Activated CD4-positive, alpha-beta T cell treated with anti-CD3 and anti-CD28 coated beads for 1 hour (primary cell): Measurements from ENCODE around the gene MGAT4D.
"Not testable (repeated sequence)": the region's sequence is repeated elsewhere in the genome, so short reads cannot be mapped to it uniquely, and the experiment has no call there.

Experiments
- DNase-seq: peaks from one replicate; pipeline ENCODE4 v3.0.0-alpha.2; 2020

MGAT4D gene

DNA sequence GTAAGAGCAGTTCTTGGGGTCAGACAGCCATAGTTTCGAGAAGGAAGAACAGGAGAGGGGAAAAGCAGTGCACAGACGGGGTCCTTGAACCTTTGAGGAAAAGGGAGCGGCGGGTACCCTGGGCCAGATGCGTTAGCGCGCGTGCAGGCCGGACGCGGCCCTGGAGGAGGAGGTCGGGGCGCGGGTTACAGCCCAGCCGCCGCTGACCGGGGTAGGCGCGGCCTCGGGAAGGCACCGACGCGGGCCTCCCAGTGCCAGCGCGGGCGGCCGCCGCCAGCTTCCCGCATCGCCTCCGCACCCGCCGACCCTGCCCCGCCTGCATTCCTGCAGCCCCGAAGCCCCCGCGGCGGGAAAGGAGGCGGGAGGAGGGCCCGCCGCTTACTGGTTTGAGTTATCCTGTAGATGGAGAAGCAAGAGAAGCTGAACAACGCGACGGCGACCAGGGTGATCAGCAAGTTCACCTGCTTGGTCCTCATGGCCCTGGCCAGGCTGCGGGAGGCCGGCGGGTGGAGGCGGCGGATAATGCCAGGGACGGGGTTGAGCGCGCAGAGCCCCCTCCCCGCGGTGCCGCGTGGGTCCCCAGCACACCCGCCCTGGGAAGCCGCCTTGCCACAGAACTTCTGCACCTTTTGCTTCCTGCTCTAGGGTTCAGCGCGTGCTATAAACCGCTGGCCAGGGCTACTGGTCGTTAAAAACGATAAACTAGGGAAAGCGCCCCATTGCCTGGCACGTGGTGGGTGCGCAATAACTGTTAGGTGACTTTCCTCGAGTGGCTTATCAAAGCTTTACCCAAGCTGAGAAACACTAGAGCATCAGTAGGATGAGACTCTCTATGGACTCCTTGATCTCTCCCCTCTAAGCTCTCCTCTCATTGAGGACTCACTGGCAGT lies at the start of gene MGAT4D:
TSS of gene MGAT4D (minus strand) at position 547 of the 890 bp plus-strand sequence. CDS start at position 476, 71 bp downstream.
- DNase-seq = no peak

DNA sequence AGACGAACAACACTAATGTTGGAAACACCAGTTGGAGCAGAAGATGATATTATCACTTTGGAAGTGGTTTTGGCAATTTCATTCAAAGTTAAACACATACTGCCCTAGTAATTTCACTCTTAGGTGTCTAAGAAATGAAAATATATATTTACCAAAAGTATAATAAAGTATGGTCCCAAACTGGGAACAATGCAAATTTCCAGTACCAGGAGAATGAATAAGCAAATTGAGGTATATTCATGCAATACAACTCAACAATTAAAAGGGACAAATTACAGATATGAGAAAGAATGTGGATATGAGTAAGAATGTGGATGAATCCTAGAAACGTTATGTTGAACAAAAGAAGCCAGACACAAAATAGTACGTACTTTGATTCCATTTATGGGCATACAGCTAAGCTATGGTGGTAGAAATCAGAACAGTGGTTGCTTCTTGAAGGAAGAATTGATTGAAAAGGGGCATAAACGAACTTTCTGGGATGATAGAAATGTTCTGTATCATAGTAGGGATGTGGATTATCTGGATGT lies 35.9 kb upstream of the MGAT4D start:
- DNase-seq = no peak

DNA sequence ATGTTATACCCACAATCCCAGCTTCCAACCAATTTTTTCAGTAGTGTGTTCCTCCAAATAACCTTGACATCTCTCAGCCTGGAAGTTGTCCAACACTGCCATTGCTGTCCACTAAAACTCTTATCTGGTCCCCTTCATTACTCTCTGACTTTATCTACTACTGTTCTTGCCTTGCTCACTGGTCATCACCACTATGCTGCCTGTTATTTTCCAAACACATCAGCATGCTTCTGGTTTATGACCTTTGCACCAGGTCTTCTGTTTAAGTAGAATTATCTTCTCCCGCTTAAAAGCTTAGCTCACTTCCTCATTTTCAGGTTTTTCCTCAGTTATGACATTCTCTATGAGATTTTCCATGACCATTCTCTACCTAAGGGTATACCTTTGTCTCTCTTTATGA lies 31.3 kb upstream of the MGAT4D start:
- DNase-seq = no peak

DNA sequence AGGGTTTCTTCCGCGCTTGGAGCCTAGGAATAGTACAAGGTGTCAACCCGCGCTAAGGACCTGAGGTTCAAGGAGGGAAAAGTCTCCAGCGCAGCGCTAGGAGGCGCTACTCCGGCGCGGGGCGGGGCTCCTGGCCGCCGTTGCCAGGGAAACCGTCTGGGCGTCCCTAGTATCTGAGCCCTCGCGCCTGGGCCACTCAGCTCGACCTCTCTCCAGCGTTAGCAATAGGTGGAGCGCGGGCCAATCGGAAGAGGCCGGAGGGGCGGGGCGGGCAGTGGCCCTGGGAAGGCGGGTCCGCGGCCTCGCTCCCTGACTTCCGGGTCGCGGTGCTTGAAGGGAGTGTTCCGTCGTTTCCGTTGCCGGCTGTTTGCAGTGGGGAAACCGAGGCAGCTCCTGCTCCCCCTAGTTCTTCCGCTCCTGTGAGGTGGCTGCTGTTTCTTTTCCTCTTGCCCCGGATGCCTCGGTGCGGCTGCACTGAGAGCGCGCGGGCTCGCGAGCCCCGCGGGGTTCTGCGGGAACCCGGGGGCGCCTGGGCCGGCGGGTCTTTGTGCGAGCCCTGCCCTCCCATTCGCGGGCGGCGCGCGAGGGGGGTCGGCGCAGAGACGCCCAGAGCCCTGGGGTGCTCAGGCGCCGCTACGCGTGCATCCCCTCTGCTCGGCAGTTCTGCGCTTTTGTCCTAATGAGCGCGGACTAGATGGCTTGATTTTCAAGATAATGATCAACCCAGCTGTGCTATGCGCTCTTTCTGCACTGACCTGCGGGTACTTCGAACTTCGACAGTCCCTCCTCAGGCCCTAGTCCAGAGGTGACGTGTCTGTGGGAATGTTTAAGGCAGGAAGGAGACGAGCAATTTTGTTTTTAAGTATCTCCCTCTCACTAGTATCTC lies 26.0 kb upstream of the MGAT4D start, which contains the start of gene ELMOD2:
TSS of gene ELMOD2 (plus strand) at position 312 of the 886 bp plus-strand sequence. CDS start 1,261 bp downstream, outside the sequence.
- peak; percentile 95 for DNase-seq

DNA sequence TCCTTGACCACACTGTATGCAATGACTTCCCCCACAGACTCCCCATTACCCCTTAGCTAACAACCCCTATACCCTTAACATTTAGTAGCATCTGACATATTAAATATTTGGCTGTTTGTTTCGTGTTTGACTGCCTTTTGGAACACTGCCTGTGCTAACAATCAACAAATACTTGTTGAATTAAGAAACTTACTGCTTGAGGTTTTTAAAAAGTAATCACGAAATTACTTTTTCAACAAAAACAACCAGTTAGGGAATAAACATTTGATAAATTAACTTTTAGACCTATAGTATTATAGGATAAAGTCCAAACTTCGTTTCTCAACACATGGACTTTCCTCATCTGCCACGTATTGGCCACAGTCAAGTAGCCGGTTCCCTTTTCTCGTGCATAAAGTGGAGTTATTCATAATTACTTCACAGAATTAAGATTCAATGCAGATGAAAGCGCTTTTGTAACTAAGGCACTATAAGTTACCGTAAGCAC lies 25.3 kb upstream of the MGAT4D start:
- DNase-seq = no peak

DNA sequence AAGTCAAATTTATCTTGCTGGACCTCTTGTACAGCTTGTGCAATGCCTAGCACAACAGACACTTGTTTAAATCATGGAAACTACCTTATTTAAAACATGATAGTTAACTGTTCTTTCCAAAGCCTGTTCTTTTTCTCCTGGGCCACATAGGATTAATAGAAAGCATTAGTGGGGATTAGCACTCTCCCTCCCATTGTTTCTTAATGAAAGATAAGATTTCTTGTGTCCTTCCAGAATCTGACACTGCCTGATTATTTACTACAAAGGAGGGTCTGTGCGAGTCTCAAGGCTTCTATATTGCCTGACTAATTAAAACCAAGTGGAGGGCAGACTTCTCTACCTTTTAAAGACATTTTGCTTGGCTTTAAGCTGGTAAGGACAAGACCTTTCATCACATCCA lies 17.3 kb upstream of the MGAT4D start:
- DNase-seq = no peak

DNA sequence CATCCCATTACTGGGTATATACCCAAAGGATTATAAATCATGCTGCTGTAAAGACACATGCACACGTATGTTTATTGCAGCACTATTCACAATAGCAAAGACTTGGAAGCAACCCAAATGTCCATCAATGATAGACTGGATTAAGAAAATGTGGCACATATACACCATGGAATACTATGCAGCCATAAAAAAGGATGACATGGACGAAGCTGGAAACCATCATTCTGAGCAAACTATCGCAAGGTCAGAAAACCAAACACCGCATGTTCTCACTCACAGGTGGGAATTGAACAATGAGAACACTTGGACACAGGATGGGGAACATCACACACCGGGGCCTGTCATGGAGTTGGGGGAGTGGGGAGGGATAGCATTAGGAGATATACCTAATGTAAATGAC lies 15.7 kb upstream of the MGAT4D start:
- DNase-seq = not testable (repeated sequence)

DNA sequence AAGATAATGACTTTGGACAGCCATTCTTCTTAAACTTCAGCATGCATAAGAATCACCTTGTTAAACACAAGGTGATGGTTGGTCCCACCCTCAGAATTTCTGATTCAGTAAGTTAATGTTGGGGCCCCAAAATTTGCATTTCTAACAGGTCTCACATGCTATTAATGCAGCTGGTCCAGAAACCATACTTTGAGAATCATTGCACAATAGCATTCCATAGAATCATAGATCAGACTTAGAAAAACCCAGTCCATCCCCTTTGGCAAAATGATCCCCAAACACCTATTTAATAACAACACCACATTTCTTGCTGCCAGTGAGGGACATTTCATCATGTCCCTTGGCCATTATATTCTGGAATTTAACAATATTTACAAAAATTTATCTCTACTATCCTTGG lies 6.2 kb upstream of the MGAT4D start:
- no peak for DNase-seq

DNA sequence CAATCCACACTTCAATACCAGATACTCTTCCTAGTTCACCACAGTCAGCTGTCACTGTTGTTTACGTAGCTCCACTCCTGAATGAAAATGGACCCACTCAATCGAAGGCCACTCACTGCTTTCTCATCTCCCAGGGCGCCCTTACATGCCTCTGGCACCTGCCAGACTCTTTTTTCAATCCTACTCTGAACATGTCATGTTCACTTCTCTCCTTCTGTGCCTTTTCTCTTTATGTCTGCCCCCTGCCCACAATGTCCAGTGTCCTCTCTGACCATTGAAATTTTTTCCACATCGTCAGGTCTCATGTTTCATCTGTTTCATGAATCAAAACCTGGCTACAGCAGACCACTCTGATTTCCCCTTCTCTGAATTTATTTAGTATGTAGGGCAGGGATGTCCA lies 1.3 kb upstream of the MGAT4D start:
- no peak for DNase-seq

DNA sequence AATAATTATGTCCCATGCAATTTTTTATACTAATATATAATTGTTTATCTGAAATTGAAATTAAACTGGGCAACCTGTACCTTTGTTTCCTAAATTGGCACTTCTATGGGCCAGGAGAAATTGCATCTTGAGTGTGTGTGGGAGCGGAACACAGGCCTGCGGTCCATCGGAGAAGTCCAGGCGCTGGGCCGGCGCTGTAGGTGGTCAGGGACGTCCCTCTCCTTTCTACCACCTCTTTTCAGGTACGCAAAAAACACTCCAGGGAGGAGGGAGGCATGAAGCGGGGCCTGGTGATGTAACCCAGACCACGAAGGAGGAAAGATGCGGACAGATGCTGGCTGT lies 717 bp downstream of the MGAT4D start:
- DNase-seq = no peak

DNA sequence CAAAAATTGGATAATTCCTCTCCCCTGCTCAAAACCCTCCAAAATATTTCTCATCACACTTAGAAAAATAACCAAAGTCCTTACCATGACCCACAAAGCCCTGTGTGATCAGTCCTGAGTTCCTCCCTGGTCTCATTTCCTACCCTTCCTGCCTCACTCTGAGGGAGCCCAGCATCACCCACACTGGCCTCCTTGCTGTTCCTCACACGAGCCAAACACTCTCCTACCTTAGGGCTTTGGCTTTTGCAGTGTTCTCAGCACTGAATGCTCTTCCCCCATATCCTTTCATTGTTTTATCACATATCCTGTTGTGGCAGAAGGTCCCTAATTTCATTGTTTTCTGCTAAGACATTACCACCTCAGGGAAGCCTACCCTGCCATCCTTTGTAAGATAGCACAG lies 12.2 kb downstream of the MGAT4D start:
- DNase-seq = no peak

DNA sequence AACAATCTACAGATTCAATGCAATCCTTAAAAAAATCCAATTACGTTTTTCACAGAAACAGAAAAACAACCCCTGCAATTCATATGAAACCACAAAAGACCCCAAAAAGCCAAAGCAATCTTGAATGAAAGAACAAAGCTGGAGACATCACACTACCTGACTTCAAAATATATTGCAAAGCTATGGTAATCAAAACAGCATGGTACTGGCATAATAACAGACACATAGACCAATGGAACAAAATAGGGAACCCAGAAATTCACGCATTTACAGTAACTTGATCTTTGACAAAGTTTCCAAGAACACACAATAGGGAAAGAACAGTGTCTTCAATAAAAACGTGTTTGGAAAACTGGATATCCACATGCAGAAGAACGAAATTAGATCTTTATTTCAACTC lies 14.6 kb downstream of the MGAT4D start:
- DNase-seq = no peak

DNA sequence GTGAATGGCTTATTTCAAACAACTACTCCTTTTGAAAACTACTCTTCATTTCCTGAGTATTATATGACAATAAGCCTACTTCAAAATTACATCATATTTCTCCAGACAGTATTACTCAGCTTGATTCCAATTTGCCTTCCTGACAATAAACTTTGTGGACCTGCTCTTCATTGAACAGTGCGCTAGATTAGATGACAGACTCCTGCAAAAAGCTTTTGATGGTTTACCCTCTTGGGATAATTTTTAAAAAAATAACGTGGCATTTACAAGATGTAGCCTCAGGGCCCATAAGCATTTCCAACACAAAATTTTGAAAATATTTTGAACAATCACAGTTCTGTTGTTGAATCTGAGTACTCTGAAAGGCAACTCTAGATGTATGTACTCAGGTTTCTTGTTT lies 25.9 kb downstream of the MGAT4D start:
- no peak for DNase-seq

DNA sequence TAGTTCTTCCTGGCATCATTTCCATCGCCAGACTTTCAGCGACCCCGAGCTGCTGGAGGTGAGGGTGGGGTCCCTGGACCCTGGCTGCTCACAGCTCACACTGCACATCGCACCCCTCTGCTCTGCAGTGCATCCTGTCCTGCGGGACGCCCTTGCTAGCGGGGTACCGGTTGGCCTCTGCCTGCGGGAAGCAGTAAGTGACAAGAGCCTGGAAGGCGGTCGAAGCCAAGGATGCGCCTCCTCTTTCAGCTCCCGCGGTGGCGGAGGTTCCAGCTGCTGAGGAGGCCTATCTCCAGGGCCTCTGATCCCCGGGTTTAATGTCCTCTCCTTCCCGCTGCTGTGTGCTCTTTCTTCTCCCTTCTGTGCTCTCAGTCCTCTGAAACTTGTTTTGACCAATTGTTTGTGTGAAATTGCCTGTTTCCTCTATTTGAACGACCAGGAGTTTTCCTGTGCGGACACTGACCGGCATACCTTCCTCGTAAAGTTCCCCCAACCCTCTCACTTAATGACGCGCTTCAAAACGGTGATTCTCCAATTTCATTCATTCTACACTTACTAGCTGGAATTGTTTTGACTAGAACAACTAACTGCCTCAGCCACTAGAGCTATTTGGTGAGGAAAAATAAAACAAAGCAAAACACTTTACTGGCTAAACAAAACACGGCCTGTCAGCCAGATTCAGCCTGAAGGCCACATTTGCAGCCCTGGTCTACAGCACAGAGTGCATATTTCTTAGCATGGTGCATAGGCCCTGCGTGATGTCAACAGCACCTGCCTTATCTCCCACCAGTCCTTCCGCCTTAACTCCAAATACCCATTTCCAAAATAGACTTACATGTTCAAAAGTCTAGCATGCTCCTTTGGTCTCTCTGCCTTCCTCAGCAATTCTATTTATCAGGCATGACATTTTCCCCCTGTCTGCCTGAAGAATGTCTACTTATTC lies 28.0 kb downstream of the MGAT4D start:
- no peak for DNase-seq

DNA sequence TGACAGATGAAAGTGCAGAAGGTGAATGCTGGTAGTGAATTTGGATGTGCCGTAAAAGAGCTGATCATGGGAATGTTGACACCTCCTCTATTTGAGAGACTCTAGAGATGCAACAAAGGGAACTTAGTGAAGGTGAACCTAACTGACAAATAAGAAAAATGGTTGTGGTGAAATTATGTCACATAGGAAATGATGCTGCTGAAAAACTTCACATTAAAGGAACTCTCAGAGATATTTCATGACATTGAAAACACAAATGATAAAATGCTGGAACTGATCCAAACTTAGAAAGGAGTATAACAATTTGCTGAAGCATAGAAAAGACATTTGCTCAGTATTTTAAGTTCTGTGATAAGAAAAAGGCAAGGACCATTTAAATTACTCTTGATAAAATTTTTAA lies 31.9 kb downstream of the MGAT4D start:
- DNase-seq = no peak

DNA sequence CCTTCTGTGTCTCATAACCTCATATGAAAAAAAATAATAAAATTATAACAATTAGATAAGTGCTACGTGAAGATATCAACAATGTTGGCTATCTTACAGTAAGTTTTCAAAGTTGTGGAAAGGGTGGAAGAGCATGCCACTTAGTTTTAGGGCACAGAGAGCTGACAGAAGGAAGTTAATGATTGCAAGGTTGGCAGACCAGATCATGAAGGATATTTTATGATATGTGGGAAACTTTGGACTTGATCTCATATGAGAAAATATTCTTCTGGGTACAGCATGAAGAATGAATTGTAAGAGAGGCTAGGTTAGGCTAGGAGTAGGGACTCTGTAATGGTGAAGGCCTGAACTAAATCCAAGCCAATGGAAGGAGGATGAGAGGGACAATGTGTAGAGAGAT lies 34.5 kb downstream of the MGAT4D start:
- no peak for DNase-seq

DNA sequence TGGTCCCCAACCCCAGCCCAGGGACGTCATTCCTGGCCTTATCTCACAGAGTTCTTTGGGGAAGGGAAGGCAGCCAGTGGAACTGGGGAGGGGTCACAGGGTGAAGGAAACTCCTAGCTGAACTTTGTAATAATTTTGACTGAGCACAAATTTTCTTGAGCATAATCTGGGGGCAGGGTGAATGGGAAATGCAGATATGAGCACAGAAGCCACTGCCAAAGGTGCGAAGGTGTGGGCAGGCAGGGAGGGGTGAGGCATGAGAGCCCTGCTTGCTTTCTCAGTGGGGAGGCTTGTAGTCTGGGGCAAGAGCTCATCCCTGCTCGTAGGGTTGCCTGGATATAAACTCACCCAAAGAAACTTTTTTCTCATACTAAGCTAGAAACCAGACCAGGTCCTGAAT lies 34.9 kb downstream of the MGAT4D start:
- DNase-seq = no peak

DNA sequence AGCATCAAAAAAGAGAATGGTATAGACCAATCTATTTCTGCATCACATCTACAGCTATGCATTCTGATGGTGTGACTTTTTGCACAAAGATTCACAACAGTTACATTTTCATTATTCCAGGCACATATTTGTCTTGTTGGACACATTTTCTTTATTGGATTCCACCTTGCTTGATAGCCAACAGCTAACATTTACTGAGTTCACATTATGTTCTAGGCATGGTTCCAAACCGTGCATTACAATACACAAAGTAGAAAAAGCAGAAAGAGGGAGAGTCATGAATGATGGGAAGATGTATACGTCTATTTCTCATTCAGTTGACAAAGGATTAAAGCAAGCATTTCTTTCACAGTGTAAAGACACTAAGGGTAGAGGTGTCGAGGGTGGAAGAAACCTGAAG lies 47.7 kb downstream of the MGAT4D start:
- no peak for DNase-seq

DNA sequence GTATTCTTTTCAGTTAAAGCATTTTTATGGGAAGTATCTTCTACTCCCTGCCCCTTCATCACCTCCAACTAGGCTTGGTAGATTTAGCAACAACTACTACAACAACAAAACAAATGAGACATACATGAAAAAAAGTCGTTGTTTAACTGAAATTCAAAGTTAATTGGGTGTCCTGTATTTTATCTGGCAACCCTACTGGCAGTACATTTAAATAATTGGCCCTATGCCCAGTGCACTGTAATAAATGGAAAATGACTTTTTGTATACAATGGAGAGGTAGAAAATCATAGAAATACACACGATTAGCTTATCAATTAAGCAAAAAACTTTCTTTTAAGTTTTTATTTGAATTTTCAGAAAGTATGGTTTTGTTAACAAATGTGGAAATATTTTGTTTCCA lies 49.3 kb downstream of the MGAT4D start:
- DNase-seq = no peak

DNA sequence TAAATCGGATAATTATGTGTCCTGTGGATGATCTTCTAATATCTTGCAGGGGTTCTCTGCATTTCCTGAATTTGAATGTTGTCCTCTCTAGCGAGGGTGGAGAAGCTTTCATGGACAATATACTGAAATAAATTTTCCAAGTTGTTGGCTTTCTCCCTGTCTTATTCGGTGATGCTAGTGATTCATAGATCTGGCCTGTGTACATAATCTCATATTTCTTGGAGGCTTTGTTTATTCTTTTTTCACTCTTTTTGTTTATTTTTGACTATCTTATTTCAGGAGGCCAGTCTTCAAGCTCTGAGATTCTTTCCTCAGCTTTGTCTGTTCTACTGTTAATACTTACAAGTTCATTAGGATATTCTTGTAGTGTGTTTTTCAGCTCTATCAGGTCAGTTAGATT lies 49.9 kb downstream of the MGAT4D start:
- DNase-seq = no peak

DNA sequence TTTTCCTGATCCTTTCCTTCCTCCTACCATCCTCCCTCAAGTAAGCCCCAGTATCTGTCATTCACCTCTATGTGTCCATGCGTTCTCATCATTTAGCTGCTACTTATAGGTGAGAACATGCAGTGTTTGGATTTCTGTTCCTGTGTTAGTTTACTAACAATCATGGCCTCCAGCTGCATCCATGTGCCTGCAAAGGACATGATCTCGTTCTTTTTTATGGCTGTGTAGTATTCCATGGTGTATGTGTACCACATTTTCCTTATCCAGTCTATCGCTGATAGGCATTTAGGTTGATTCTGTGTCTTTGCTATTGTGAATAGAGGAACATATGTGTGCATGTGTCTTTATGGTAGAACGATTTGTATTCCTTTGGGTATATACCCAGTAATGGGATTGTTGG lies 53.7 kb downstream of the MGAT4D start:
- not testable (repeated sequence) for DNase-seq

DNA sequence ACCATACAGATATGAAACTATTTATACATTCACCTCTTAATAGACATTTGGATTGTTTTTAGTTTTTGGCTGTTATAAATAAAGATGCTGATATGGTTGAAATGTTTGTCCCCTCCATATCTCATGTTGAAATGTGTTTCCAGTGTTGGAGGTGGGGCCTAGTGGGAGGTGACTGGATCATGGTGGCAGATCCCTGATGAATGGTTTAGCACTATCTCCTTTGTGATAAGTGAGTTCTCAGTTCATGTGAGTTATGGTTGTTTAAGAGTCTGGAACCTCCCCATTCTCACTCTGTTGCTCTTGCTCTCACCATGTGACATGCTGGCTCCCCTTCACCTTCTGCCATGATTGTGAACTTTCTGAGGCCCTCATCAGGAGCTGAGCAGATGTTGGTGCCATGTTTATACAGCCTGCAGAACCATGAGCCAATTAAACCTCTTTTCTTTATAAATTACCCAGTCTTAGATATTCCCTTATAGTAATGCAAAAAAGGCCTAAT lies 58.4 kb downstream of the MGAT4D start:
- no peak for DNase-seq
